SJCRH30 (cell line): ENCODE results near the gene ACER3. TPM values are rescaled to one million over a fixed set of nuclear protein-coding genes. Genes with fewer than 3 reads are reported as not detected.
A peak's percentile ranks its signal among the peaks of the same experiment; 100 is the strongest.

ENCODE experiments used
- DNase-seq, 2 experiments: peaks; one replicate each; pipeline ENCODE4 v3.0.0-alpha.2; 2015 to 2020
- H3K27ac ChIP-seq: fragments of 250-450 bp; sonication (Bioruptor Pico); 2 replicates; pipeline ENCODE4 v1.5.1; 2020; ENCODE audit warnings: mild to moderate bottlenecking, moderate library complexity
- H3K27me3 ChIP-seq: fragments of 250-450 bp; sonication (Bioruptor Pico); 2 replicates; pipeline ENCODE4 v1.5.1; 2020; ENCODE audit warnings: mild to moderate bottlenecking, moderate library complexity
- H3K36me3 ChIP-seq: fragments of 250-450 bp; sonication (Bioruptor Pico); 2 replicates; pipeline ENCODE4 v1.5.1; 2020; ENCODE audit warnings: mild to moderate bottlenecking, moderate library complexity
- H3K4me1 ChIP-seq: fragments of 250-450 bp; sonication (Bioruptor Pico); 2 replicates; pipeline ENCODE4 v1.5.1; 2020; ENCODE audit warnings: mild to moderate bottlenecking, moderate library complexity
- H3K4me3 ChIP-seq: fragments of 250-450 bp; sonication (Bioruptor Pico); 2 replicates; pipeline ENCODE4 v1.5.1; 2020; ENCODE audit warnings: mild to moderate bottlenecking, moderate library complexity
- H3K9me3 ChIP-seq: fragments of 250-450 bp; sonication (Bioruptor Pico); replicated peaks from 2 replicates; pipeline ENCODE4 v1.5.1; 2020; ENCODE audit warnings: mild to moderate bottlenecking, moderate library complexity
- total RNA-seq: library from RNA; depleted of rRNA; stranded (reverse); fragments of >200 nt; shearing (Covaris generic); gene quantifications from 2 replicates; pipeline ENCODE4 v1.2.3, GENCODE V29; 2014

Gene ACER3
- total RNA-seq, 1 experiment from 2014 or later, result 22.1 TPM

DNA sequence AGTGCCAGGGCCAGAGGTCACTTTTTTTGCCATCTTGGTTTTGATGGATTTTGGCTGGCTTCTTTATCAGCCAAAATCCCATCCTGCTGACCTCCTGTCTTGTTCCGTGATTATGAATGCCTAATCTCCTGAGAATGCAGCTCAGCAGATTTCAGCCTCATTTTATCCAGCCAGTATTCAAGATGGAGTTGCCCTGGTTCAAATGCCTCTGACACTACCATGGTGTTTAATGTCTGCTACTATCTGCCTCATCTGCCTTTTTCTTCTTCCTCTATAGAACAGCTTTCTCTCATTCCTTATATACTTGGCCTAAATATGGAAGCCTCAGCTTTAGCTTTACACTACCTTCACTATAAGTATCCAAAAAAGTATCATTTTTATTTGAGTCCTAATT is 50.7 kb downstream of the ACER3 start:
- H3K4me1 ChIP-seq, result no peaks in the 10 kb centered on the region
- no peak for DNase-seq
- H3K36me3 ChIP-seq, result no peaks in the 10 kb centered on the region
- H3K27ac ChIP-seq, result no peak overlapping the region
- H3K4me3 ChIP-seq, result no peak overlapping the region
- no peaks in the 10 kb centered on the region for H3K9me3 ChIP-seq
- no peaks in the 10 kb centered on the region for H3K27me3 ChIP-seq

DNA sequence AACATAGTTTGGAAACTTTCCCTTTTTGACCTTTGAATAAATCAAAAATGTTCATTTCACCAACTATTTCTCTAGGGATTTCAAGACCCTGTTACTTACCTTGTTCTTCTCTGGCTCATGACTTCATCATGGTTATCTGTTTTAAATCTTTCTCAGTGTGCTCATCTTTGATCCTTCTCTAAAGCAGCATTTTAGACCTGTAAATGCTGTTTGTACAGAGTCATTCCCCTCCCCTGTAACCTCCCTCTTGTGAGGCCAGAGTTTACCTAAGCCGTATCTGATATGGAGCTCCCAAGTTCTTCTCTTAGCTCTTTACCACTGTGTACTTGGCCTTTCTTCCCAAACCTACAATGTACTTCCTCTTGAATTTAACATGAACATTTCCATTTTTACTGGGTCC is 56.0 kb downstream of the ACER3 start:
- no peaks in the 10 kb centered on the region for H3K36me3 ChIP-seq
- H3K4me1 ChIP-seq, result no peaks in the 10 kb centered on the region
- no peaks in the 10 kb centered on the region for H3K27me3 ChIP-seq
- no peaks in the 10 kb centered on the region for H3K9me3 ChIP-seq
- no peak overlapping the region for H3K27ac ChIP-seq
- H3K4me3 ChIP-seq, result no peak overlapping the region
- DNase-seq, result no peak

DNA sequence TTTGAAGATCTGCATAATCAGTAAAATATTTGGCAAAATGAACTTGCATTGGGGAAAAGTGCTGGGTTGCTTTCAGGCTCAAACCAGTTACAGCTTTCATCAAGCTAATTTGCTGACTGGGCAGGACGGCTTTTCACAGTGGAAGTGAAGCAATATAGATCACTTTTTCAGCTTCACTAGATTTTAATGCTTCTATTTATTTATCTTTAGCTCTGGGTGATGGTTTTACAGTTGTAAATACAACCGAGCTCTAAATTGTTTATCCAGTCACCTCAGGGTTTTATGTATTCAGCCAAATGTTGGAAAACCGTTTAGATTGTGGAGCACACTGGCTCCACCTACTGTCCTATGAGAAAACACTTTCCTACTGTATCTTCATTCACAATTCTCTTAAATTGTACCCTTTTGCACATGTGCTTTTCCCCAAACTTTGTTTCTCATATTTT is 58.2 kb downstream of the ACER3 start:
- Histone ChIP-seq H3K27ac (no peak overlapping the region), H3K9me3 (no peaks in the 10 kb centered on the region), H3K4me3 (no peak overlapping the region), H3K36me3 (no peaks in the 10 kb centered on the region), H3K27me3 (no peaks in the 10 kb centered on the region), H3K4me1 (no peaks in the 10 kb centered on the region)
- peak; percentile 4 to 73 for DNase-seq

DNA sequence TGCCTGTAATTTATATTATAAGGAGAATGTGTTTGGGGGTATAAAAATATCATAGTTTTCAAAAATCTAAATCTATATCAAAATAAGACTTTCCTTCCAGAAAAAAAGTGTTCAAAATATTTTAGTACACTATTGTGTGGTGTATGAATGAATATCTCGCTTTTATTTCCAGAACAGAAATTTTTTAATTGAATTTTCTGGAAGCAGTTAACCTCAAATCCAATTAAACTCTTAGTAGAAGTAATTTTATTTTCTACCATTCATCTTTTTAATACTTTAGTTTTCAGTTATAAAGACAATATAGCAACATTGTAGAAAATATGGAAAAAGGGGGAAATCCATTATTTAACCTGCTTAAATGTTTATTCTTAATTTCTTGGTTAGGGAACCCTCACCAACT is 58.7 kb downstream of the ACER3 start:
- H3K27ac ChIP-seq, result no peak overlapping the region
- no peaks in the 10 kb centered on the region for H3K27me3 ChIP-seq
- DNase-seq, result no peak
- H3K9me3 ChIP-seq, result no peaks in the 10 kb centered on the region
- no peaks in the 10 kb centered on the region for H3K4me1 ChIP-seq
- H3K4me3 ChIP-seq, result no peak overlapping the region
- no peaks in the 10 kb centered on the region for H3K36me3 ChIP-seq

DNA sequence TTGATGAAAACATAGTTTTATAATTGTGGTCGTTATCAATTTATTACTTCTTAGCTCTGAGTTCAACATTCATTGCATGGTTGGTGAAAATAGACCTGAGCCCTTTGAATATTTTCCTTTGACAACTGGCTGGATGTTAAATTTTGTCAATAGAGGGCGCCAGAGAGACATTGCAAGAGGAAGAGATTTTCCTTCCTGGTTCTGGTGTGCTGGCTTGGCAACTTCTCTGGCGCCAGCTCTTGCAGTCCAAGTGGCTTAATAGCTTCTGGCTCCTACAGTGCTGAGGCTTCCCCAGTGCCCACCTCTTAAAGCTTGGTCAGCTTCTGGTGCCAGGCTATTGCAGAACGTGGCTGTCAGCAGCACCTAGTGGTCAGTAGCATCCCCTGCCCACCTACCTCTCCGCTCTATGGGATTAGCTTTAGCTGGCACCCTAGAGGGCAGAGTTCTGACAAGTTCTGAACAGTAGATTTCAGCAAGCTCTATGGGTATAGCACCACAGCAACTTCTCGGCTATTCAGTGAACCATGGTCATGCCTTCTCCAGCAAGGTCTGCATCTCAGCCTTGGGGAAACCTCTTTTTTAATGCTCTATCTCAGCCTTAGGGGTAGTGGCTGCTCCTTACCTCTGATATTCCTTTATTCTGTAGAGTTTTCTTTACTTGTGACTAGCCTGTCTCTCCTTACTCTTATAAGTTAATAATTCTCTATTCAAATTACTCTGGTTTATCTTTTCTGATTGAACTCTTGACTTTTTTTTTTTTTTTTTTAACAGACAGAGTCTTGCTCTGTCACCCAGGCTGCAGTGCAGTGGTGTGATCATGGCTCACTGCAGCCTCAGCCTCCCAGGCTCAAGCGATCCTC is 59.4 kb downstream of the ACER3 start:
- Histone ChIP-seq H3K36me3 (no peaks in the 10 kb centered on the region), H3K27ac (no peak overlapping the region), H3K4me3 (no peak overlapping the region), H3K9me3 (no peaks in the 10 kb centered on the region), H3K27me3 (no peaks in the 10 kb centered on the region), H3K4me1 (no peaks in the 10 kb centered on the region)
- DNase-seq, result peak; percentile 67 to 84

DNA sequence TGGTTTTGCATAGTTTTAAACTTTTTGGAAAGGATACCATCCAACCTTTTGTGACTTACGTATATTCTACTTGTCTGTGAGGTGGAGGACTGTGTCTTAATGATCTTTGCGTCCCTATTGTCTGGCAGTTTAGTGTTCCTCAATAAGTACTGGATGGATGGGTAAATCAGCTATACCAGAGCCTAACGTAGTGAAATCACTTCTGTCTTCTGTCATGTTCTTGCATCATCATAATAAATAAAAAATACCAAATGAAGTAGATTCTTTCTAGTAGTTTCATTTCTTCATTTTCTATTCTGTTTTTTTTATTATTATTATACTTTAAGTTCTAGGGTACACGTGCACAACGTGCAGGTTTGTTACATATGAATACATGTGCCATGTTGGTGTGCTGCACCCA is 66.4 kb downstream of the ACER3 start:
- H3K9me3 ChIP-seq, result no peaks in the 10 kb centered on the region
- H3K27me3 ChIP-seq, result no peaks in the 10 kb centered on the region
- H3K4me3 ChIP-seq, result no peak overlapping the region
- peaks cover 2% of the 10 kb centered on the region for H3K36me3 ChIP-seq
- DNase-seq, result no peak
- H3K4me1 ChIP-seq, result no peaks in the 10 kb centered on the region
- H3K27ac ChIP-seq, result no peak overlapping the region

DNA sequence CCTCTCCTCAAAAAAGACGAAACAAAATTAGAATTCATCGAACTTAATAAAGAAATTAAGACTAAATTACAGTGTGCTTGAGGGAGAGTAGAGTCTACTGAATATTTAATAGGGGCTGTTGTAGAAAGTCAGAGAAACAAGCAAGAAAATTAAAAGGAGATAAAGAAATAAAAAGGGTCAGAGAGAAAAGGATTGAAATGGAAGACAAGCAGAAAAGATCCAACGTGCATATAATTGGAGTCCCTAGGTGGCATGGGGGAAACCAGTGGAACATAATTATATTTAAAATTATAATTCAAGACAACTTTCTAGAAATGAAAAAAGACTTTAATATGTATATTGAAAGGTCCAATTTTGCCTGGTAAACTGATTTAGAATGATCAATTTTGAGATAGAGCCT is 74.3 kb downstream of the ACER3 start:
- H3K27me3 ChIP-seq, result no peaks in the 10 kb centered on the region
- H3K4me3 ChIP-seq, result no peak overlapping the region
- H3K4me1 ChIP-seq, result no peaks in the 10 kb centered on the region
- no peak for DNase-seq
- no peak overlapping the region for H3K27ac ChIP-seq
- H3K9me3 ChIP-seq, result no peaks in the 10 kb centered on the region; the same call in 1 of the 2 replicates
- H3K36me3 ChIP-seq, result peaks cover 8% of the 10 kb centered on the region

DNA sequence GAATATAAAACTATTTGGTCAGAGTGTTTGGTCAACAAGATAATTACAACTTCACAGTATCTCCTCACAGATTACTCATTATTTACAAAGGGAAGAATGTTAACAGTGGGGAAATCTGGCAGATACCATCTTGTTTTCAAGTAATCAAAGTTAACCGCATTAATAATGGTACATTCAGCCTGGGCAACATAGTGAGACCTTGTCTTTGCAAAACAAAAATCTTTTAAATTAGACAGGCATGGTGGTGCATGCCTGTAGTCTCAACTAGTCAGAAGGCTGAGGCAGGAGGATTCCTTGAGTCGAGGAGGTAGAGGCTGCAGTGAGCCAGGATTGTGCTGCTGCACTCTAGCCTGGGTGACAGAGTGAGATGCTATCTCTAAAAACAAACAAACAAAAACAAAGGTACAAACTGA is 78.5 kb downstream of the ACER3 start:
- Histone ChIP-seq H3K36me3 (no peaks in the 10 kb centered on the region; the same call in 1 of the 2 replicates), H3K9me3 (no peaks in the 10 kb centered on the region; the same call in 1 of the 2 replicates), H3K4me1 (no peaks in the 10 kb centered on the region), H3K4me3 (no peak overlapping the region), H3K27ac (no peak overlapping the region), H3K27me3 (no peaks in the 10 kb centered on the region)
- no peak for DNase-seq

DNA sequence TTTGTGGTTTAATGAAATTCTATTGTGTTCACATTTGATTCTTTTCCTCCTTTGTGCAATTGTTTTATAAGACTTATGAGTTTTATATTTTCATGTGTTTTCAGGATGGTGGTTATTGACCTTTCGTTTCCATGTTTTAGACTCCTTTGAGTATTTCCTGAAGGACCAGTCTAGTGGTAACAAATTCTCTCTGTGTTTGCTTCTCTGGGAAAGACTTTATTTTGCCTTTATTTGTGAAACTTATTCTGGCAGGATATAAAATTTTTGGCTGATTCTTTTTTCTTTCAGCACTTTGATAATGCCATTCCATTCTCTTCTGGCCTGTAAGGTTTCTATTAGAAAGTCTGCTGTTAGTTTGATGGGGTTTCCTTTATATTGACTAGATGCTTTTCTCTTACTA is 83.5 kb downstream of the ACER3 start:
- DNase-seq, result no peak
- Histone ChIP-seq H3K36me3 (no peaks in the 10 kb centered on the region), H3K27me3 (no peaks in the 10 kb centered on the region), H3K4me1 (no peaks in the 10 kb centered on the region), H3K27ac (no peak overlapping the region), H3K4me3 (no peak overlapping the region), H3K9me3 (peaks cover 3% of the 10 kb centered on the region; the same call in 1 of the 2 replicates)

DNA sequence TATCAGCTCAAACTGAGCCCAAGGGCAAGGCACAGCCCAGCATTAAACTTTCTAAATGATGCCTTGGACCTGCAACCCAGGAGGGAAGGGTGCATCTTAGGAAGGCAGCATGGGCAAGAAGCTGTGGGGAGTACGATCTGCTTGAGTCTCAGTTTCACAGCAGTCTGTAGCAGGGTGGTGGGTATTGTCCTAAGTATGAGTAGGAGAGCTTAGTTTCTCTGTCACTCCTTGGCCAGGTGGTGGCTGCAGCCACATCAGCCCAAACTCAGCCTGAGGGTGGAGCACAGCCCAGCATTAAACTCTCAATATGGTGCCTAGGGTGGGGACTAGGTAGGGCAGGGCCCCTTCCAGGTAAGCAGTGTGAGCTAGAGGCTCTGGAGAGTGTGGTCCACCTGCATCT is 85.5 kb downstream of the ACER3 start:
- H3K9me3 ChIP-seq, result peaks cover 3% of the 10 kb centered on the region; the same call in 1 of the 2 replicates
- no peaks in the 10 kb centered on the region for H3K36me3 ChIP-seq
- no peak overlapping the region for H3K27ac ChIP-seq
- no peaks in the 10 kb centered on the region for H3K4me1 ChIP-seq
- H3K4me3 ChIP-seq, result no peak overlapping the region
- no peak for DNase-seq
- H3K27me3 ChIP-seq, result no peaks in the 10 kb centered on the region

DNA sequence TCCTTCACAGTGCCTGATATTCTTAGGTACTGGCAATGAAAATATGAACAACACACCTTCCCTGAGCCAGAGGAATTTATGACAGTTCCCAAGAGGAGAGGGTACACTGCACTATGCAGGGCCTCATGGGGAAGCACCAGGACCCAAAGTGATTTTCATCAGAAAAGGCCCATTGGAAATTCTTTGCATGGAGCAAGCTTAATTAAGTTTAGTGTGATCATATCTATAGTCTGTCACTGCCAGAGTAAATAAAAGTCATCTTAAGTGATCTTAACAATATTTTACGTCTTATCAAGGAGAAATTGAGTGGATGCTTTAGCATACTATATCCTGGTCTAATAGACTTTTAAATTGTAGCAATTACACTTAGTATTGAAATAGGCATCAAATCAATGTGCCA is 86.5 kb downstream of the ACER3 start:
- Histone ChIP-seq H3K4me3 (no peak overlapping the region), H3K4me1 (no peaks in the 10 kb centered on the region), H3K36me3 (no peaks in the 10 kb centered on the region), H3K27ac (no peak overlapping the region), H3K27me3 (no peaks in the 10 kb centered on the region), H3K9me3 (peaks cover 3% of the 10 kb centered on the region; the same call in 1 of the 2 replicates)
- DNase-seq, result no peak

DNA sequence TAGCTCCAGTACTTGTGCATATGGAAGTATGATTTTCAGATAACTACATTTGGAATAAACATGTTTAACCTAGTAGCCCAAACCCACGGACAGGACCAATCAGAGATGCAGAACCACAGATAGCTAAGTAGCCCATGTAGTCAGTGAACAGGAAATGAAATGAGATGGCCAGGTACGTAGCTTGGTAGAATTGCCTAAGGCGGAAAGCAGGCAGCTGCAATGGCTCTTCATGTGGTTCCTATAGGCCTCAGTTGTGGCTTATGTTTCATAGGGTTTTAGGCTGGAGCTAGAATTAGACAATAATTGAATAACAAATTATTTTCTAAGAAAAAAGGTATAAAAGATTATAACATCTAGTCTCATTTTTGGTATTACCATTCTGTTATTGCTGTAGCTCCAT is 87.1 kb downstream of the ACER3 start:
- Histone ChIP-seq H3K36me3 (no peaks in the 10 kb centered on the region), H3K4me1 (no peaks in the 10 kb centered on the region), H3K4me3 (no peak overlapping the region), H3K27ac (no peak overlapping the region), H3K9me3 (peaks cover 3% of the 10 kb centered on the region; the same call in 1 of the 2 replicates), H3K27me3 (no peaks in the 10 kb centered on the region)
- DNase-seq, result no peak

DNA sequence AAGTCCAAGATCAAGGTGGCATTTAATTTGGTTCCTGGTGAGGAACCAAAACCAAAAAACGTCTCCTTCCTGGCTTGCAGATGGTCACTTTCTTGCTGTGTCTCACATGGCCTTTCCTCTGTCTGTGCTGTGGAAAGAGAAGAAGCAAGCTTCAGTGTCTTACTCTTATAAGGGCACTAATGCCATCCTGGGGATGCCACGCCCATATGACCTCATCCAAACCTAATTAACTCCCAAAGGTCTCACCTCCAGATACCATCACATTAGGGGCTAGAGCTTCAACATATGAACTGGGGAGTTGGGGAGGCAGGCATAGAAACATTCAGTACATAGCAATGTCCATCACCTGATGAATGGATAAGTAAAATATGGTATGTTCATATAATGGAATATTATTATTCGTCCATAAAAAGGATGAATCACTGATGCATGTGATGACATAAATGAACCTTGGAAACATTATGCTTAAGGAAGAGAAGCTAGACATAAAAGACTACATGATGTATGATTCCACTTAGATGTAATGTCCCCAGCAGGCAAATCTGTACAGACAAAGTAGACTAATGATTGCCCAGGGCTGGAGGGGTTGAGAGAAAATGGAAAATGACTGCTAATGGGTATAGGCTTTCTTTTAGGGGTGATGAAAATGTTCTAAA is 94.9 kb downstream of the ACER3 start:
- no peaks in the 10 kb centered on the region; the same call in 1 of the 2 replicates for H3K36me3 ChIP-seq
- no peak for DNase-seq

DNA sequence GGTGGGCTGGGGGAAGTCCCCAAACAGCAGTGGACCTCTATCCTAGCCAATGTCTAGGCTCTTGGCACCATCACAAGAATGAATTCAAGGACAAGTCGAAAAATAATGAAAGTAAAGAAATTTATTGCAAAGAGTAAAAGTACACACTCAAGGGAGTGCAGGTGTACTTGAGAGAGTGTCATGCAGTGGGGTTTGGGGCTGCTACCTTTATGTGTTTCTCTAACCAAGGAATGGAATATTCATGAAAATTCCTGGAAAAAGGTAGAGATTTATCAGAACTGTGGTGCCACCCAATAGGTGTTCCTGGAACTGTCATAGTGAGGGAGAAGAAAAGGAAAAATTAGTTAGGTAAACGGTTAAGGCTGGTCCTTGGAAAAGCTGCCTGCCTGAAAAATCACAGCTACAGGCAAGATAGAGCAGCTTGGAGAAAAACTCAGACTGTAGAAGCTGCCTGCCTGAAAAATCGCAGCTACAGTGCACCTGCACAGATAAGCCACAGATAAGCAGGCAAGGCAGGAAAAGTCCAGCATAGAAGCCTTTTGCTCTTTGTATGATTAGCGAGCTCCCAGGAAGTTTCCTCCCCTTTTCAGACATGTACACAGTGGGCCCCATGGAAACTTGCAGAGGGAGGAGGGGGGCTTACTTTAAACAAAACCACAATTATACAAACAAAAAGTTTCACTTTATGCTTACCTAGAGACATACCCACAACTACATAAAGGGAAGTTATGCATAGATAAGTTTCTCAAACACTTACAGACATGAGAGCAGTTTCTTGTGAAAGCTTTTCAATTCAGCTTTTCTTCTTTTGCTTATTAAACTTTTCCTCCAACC is 102.1 kb downstream of the ACER3 start:
- no peak overlapping the region for H3K27ac ChIP-seq
- no peaks in the 10 kb centered on the region for H3K9me3 ChIP-seq
- no peaks in the 10 kb centered on the region for H3K27me3 ChIP-seq
- H3K4me3 ChIP-seq, result no peak overlapping the region
- H3K36me3 ChIP-seq, result peaks cover 15% of the 10 kb centered on the region
- no peaks in the 10 kb centered on the region for H3K4me1 ChIP-seq
- DNase-seq, result no peak

More for the DNA sequence above, 94.9 kb downstream of the ACER3 start:
- H3K4me1 ChIP-seq, result no peaks in the 10 kb centered on the region
- H3K27me3 ChIP-seq, result no peaks in the 10 kb centered on the region
- no peaks in the 10 kb centered on the region for H3K9me3 ChIP-seq
- no peak overlapping the region for H3K4me3 ChIP-seq
- no peak overlapping the region for H3K27ac ChIP-seq
